Gastrocnemius medialis (tissue), 4 donors: ENCODE data around the gene DRC7.

Experiments
- POLR2A ChIP-seq, 2 donors: fragments of 450-650 bp; IDR thresholded peaks; one replicate each; pipeline ENCODE4 v1.6.1; 2017; ENCODE audit warnings: antibody characterized with exemption in 2 of 2, mild to moderate bottlenecking in 2 of 2, moderate library complexity in 2 of 2
- TF ChIP-seq, protein P1 (sequence below), 5 experiments: fragments of 450-650 bp in 3 of 5; fragments of 200-600 bp in 2 of 5; sonication (generic) in 2 of 5; IDR thresholded peaks in 4 of 5; conservative IDR thresholded peaks in 1 of 5; 1 replicate in 4 of 5; 2 replicates in 1 of 5; pipeline ENCODE4 v1.5.1; 2016 to 2019; ENCODE audit warnings: antibody characterized with exemption in 5 of 5, mild to moderate bottlenecking in 3 of 5, moderate library complexity in 3 of 5

GRCh38 chr16:57722651-57723050 lies 28.0 kb downstream of the DRC7 start:
- TF ChIP-seq, protein P1, sequence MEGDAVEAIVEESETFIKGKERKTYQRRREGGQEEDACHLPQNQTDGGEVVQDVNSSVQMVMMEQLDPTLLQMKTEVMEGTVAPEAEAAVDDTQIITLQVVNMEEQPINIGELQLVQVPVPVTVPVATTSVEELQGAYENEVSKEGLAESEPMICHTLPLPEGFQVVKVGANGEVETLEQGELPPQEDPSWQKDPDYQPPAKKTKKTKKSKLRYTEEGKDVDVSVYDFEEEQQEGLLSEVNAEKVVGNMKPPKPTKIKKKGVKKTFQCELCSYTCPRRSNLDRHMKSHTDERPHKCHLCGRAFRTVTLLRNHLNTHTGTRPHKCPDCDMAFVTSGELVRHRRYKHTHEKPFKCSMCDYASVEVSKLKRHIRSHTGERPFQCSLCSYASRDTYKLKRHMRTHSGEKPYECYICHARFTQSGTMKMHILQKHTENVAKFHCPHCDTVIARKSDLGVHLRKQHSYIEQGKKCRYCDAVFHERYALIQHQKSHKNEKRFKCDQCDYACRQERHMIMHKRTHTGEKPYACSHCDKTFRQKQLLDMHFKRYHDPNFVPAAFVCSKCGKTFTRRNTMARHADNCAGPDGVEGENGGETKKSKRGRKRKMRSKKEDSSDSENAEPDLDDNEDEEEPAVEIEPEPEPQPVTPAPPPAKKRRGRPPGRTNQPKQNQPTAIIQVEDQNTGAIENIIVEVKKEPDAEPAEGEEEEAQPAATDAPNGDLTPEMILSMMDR (IDR thresholded peaks at IDR 0.05 in 4 of 5, conservative IDR thresholded peaks at IDR 0.05 in 1 of 5) = no peak
- TF ChIP-seq POLR2A (IDR thresholded peaks at IDR 0.05) = no peak
